Natural killer cell (primary cell): ENCODE data around the gene C16orf74. TPM values are rescaled to one million over a fixed set of nuclear protein-coding genes. Genes with fewer than 3 reads are reported as not detected.

Source experiments
- ATAC-seq, 3 donors: fragments of 150-1000 bp in 2 of 3; fragments of 200-7000 bp in 1 of 3; cut with Tn5 transposase; 1 replicate in 1 of 3; 2 replicates in 2 of 3; pipeline ENCODE4 v1.10.0; 2021; ENCODE audit warnings: mild to moderate bottlenecking in 2 of 3, moderate library complexity in 2 of 3
- DNase-seq, 2 donors: peaks; one replicate each; pipeline versions ENCODE4 v3.0.0 to v3.0.0-alpha.2; 2013 to 2021; ENCODE audit warnings: mixed read lengths in 1 of 2
- H3K27ac ChIP-seq: one replicate; pipeline ENCODE4 v1.5.1; 2013; ENCODE audit warnings: mild to moderate bottlenecking, low read length
- H3K27me3 ChIP-seq: one replicate; pipeline ENCODE4 v1.6.1; 2013; ENCODE audit warnings: low read length; ENCODE audit not compliant: control insufficient read depth, insufficient read depth
- H3K36me3 ChIP-seq: one replicate; pipeline ENCODE4 v1.6.1; 2013; ENCODE audit warnings: low read length; ENCODE audit not compliant: control insufficient read depth, insufficient read depth
- H3K4me1 ChIP-seq: one replicate; pipeline ENCODE4 v1.6.1; 2013; ENCODE audit warnings: low read length; ENCODE audit not compliant: control insufficient read depth, insufficient read depth
- H3K4me3 ChIP-seq: one replicate; pipeline ENCODE4 v1.5.1; 2013; ENCODE audit warnings: low read length
- H3K9me3 ChIP-seq: one replicate; pipeline ENCODE4 v1.6.1; 2013; ENCODE audit warnings: low read length; ENCODE audit not compliant: control insufficient read depth, insufficient read depth
- H3K27ac Mint-ChIP-seq, 2 donors: one replicate each; pipeline ENCODE4 v1.8.0; 2022; ENCODE audit warnings: mild to moderate bottlenecking in 2 of 2, mixed read lengths in 2 of 2, moderate library complexity in 1 of 2
- H3K27me3 Mint-ChIP-seq, 2 donors: one replicate each; pipeline ENCODE4 v1.8.0; 2022; ENCODE audit warnings: low read depth in 2 of 2, mixed read lengths in 2 of 2
- H3K36me3 Mint-ChIP-seq: one replicate; pipeline ENCODE4 v1.8.0; 2022; ENCODE audit warnings: mixed read lengths
- H3K4me1 Mint-ChIP-seq, 2 donors: one replicate each; pipeline ENCODE4 v1.8.0; 2022; ENCODE audit warnings: mixed read lengths in 2 of 2
- H3K4me3 Mint-ChIP-seq: one replicate; pipeline ENCODE4 v1.8.0; 2022; ENCODE audit warnings: mild to moderate bottlenecking, moderate library complexity, mixed read lengths
- H3K9me3 Mint-ChIP-seq, 2 donors: one replicate each; pipeline ENCODE4 v1.8.0; 2022; ENCODE audit warnings: mixed read lengths in 2 of 2
- WGBS: methylation state at CpG from one replicate; pipeline ENCODE4 v1.1.7; 2013; ENCODE audit warnings: missing lambda C conversion rate; ENCODE audit not compliant: insufficient coverage; 5-methylcytosine and 5-hydroxymethylcytosine counted together
- intact Hi-C: fragments of 100-400 bp; cut with micrococcal nuclease; formaldehyde crosslinking; loops from one replicate; pipeline ENCODE4 v1.14.2; 2022
- total RNA-seq, 4 donors: library from RNA; stranded (reverse); fragments of 120-200 nt in 1 of 4; gene quantifications; one replicate each; pipeline versions ENCODE4 v1.2.3 to v1.2.4, GENCODE V29; 2013 to 2022
- TF ChIP-seq, protein P1 (sequence below): fragments of 200-600 bp; IDR thresholded peaks from one replicate; pipeline ENCODE4 v1.8.0; 2022; ENCODE audit warnings: antibody characterized with exemption

Gene C16orf74
- total RNA-seq, 3 donors from 2014 or later (not counting 1 experiment from before 2014, with no cell fraction given), result 0.71 to 2.2 (median 1.8) TPM

DNA sequence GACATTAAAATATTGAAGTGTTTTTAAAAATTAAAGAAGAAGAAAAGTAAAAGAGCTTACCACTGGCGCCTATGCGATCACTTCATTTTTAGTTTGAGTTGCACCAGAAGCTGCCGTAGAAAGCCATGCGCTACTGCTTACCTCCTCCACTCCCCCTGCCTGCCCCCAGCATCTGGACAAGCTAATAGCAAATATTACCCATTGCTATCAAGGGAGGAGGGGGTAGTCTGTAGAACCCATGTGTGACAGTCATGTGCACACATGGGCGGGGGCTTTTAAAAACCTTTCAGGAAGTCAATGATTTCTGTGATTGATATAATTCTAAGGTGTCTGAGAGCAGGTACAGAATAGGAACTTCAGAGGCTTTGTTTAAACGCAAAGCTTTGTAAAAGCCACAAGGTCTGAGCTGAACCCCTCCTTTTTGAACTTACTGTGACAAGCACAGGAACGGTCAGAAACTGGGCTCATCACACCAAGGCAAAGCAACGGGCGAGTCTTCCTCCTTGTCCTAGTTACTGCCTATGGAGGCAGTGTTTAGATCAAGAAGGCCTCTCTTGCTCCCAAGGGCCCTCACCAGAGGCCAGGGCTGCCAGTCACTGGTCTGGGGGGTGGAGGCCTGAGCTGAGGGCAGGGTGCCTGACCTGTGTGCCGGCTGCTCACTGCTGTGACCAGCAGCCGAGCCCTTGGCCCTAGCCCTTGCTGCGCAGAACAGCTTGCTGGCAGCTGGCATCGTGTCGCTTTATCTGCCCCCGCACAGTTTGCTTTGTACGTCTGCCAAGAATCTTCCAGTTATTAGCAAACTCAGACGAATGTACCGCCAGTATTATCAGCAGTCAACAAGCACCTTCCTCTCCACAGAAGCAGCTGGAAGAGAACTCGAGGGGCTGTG is 77.1 kb downstream of the C16orf74 start:
- H3K27ac ChIP-seq, result no peak overlapping the region
- intact Hi-C loops, result no loop called here
- no peak for DNase-seq

DNA sequence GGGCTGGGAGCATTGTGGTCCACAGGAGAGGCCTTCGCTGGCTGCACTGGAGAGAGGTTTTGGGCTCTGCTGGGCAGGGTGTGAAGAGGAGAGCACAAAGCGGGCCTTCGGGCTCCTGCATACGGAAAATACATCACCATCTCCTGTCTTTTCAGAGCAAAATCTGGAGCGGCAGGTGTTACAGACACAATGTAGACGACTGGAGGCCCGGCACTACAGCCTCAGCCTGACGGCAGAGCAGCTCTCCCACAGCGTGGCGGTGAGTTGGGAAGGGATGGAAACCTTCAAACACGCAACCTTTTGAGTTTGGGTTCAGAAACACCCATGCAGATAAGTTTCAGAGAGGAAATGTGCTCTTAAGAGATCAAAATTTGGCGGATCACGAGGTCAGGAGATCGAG is 80.1 kb downstream of the C16orf74 start:
- intact Hi-C loops, result no loop called here
- TF ChIP-seq, protein P1, sequence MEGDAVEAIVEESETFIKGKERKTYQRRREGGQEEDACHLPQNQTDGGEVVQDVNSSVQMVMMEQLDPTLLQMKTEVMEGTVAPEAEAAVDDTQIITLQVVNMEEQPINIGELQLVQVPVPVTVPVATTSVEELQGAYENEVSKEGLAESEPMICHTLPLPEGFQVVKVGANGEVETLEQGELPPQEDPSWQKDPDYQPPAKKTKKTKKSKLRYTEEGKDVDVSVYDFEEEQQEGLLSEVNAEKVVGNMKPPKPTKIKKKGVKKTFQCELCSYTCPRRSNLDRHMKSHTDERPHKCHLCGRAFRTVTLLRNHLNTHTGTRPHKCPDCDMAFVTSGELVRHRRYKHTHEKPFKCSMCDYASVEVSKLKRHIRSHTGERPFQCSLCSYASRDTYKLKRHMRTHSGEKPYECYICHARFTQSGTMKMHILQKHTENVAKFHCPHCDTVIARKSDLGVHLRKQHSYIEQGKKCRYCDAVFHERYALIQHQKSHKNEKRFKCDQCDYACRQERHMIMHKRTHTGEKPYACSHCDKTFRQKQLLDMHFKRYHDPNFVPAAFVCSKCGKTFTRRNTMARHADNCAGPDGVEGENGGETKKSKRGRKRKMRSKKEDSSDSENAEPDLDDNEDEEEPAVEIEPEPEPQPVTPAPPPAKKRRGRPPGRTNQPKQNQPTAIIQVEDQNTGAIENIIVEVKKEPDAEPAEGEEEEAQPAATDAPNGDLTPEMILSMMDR, result no peak
- H3K36me3 ChIP-seq, result peaks cover 93% of the 10 kb centered on the region
- H3K27me3 ChIP-seq, result no peaks in the 10 kb centered on the region
- Mint-ChIP-seq H3K4me1 (peaks cover 0 to 20% of the 10 kb centered on the region in 2 donors), H3K9me3 (no peaks in the 10 kb centered on the region), H3K36me3 (peaks cover 27% of the 10 kb centered on the region), H3K27ac (no peak overlapping the region), H3K4me3 (no peak overlapping the region), H3K27me3 (no peaks in the 10 kb centered on the region)
- H3K9me3 ChIP-seq, result no peaks in the 10 kb centered on the region
- DNase-seq (no peak), ATAC-seq (no peak)
- H3K4me3 ChIP-seq, result no peak overlapping the region
- no peak overlapping the region for H3K27ac ChIP-seq
- no peaks in the 10 kb centered on the region for H3K4me1 ChIP-seq
- 98% methylated on average over 13 of the region's 14 CpGs for WGBS

More for the DNA sequence above, 77.1 kb downstream of the C16orf74 start:
- H3K36me3 ChIP-seq, result peaks cover 72% of the 10 kb centered on the region
- Mint-ChIP-seq H3K27me3 (no peaks in the 10 kb centered on the region), H3K36me3 (peaks cover 26% of the 10 kb centered on the region), H3K4me3 (no peak overlapping the region), H3K9me3 (no peaks in the 10 kb centered on the region), H3K27ac (peak overlapping the region; percentile 60 to 65), H3K4me1 (peaks cover 0 to 20% of the 10 kb centered on the region in 2 donors)
- H3K4me1 ChIP-seq, result no peaks in the 10 kb centered on the region
- H3K4me3 ChIP-seq, result no peak overlapping the region
- TF ChIP-seq, protein P1, result no peak
- H3K9me3 ChIP-seq, result no peaks in the 10 kb centered on the region
- ATAC-seq, result no peak
- 87% methylated on average over 19 of the region's 19 CpGs for WGBS
- H3K27me3 ChIP-seq, result no peaks in the 10 kb centered on the region

DNA sequence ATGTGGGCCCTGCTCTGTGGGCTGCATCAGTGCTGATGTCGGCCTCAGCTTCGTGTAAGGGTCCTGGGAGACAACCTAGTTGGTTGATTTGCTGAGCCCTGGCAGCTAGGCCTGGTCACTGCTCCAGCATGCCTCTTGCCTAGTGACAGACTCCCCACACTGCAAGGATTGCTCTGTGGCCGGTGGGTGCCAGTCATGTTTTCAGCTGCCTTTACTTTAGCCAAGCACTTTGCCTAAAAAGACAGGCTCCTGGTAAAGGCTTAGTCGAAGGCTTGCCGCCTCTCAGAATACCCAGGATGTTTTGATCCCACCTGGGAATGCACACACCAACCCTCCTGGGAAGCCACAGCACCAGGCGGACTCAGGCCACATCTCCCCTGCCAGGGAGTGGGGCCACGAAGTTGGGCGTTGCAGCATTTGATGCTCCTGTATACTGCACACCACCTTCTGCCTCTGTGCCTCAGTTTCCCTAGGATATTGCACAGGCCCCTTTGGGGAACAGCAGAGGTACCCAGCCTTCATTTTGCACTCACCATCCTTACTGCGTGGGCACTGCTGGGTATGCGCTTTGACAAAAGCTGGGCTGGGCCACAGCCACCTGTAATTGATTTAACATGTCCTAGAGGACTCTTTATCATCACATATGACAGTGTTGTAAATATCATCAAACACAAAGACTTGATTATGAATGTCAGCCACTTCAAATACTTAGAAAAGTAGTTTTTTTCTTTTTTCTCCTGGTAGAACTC is 82.0 kb downstream of the C16orf74 start:
- ATAC-seq (no peak), DNase-seq (no peak)
- no peaks in the 10 kb centered on the region for H3K27me3 ChIP-seq
- TF ChIP-seq, protein P1, result no peak
- H3K9me3 ChIP-seq, result no peaks in the 10 kb centered on the region
- H3K27me3 Mint-ChIP-seq, result no peaks in the 10 kb centered on the region
- no peak overlapping the region for H3K27ac Mint-ChIP-seq
- peaks cover 94% of the 10 kb centered on the region for H3K36me3 ChIP-seq
- no peaks in the 10 kb centered on the region for H3K4me1 ChIP-seq
- H3K4me3 Mint-ChIP-seq, result no peak overlapping the region
- 98% methylated on average over 10 of the region's 10 CpGs for WGBS
- H3K4me3 ChIP-seq, result no peak overlapping the region
- no peak overlapping the region for H3K27ac ChIP-seq
- no peaks in the 10 kb centered on the region for H3K9me3 Mint-ChIP-seq
- peaks cover 18% of the 10 kb centered on the region for H3K36me3 Mint-ChIP-seq
- intact Hi-C loops, result no loop called here
- H3K4me1 Mint-ChIP-seq, result peaks cover 0 to 9% of the 10 kb centered on the region in 2 donors
